KMS-11 (cell line): ENCODE measurements around the gene KIF26A.

Experiments
- H2AFZ ChIP-seq: fragments of 200-600 bp; sonication (generic); 2 replicates; pipeline ENCODE4 v1.6.1; 2016; ENCODE audit warnings: antibody characterized with exemption, mixed run types, low read depth
- H3K27ac ChIP-seq: fragments of 200-600 bp; sonication (generic); 2 replicates; pipeline ENCODE4 v1.6.1; 2016; ENCODE audit warnings: mild to moderate bottlenecking, mixed run types
- H3K27me3 ChIP-seq: fragments of 200-600 bp; sonication (generic); 2 replicates; pipeline ENCODE4 v1.6.1; 2017; ENCODE audit warnings: mild to moderate bottlenecking, low read depth, mixed run types, moderate library complexity; ENCODE audit not compliant: insufficient read depth
- H3K36me3 ChIP-seq: fragments of 200-600 bp; sonication (generic); 2 replicates; pipeline ENCODE4 v1.6.1; 2017; ENCODE audit warnings: mild to moderate bottlenecking, mixed run types; ENCODE audit not compliant: insufficient read depth
- H3K4me1 ChIP-seq: fragments of 200-600 bp; sonication (generic); 2 replicates; pipeline ENCODE4 v1.6.1; 2016; ENCODE audit warnings: mild to moderate bottlenecking, low read depth, mixed run types; ENCODE audit not compliant: poor library complexity, severe bottlenecking
- H3K4me2 ChIP-seq: fragments of 200-600 bp; sonication (generic); 2 replicates; pipeline ENCODE4 v1.7.0; 2016; ENCODE audit warnings: mild to moderate bottlenecking, mixed run types
- H3K4me3 ChIP-seq: fragments of 200-600 bp; sonication (generic); IDR thresholded peaks from 2 replicates; pipeline ENCODE4 v1.6.1; 2017; ENCODE audit warnings: low read depth, low read length, mixed read lengths; ENCODE audit not compliant: insufficient read depth
- H3K79me2 ChIP-seq: fragments of 200-600 bp; sonication (generic); 2 replicates; pipeline ENCODE4 v1.6.1; 2016; ENCODE audit warnings: low read depth, mixed run types; ENCODE audit not compliant: insufficient read depth
- H3K9ac ChIP-seq: fragments of 200-600 bp; sonication (generic); 2 replicates; pipeline ENCODE4 v1.6.1; 2016; ENCODE audit warnings: mild to moderate bottlenecking, mixed run types
- H4K20me1 ChIP-seq: fragments of 200-600 bp; sonication (generic); 2 replicates; pipeline ENCODE4 v1.6.1; 2016; ENCODE audit warnings: mild to moderate bottlenecking, mixed run types; ENCODE audit not compliant: insufficient read depth
- CTCF ChIP-seq: fragments of 200-600 bp; sonication (generic); conservative IDR thresholded peaks from 2 replicates; pipeline ENCODE4 v1.6.1; 2017; ENCODE audit warnings: low read depth, mild to moderate bottlenecking, antibody characterized with exemption, low read length, moderate library complexity, mixed read lengths

Gene KIF26A

GRCh38 chr14:104210817-104211195 is 72.4 kb downstream of the KIF26A start:
- no peak overlapping the region for H3K4me2 ChIP-seq

GRCh38 chr14:104211215-104211614 is 72.8 kb downstream of the KIF26A start:
- Histone ChIP-seq H3K4me3 (no peak overlapping the region), H3K4me1 (no peaks in the 10 kb centered on the region), H3K36me3 (no peaks in the 10 kb centered on the region), H4K20me1 (no peaks in the 10 kb centered on the region), H2AFZ (no peak overlapping the region), H3K4me2 (no peak overlapping the region), H3K9ac (no peak overlapping the region), H3K27me3 (peaks cover 6% of the 10 kb centered on the region; the same call in 1 of the 2 replicates), H3K79me2 (no peaks in the 10 kb centered on the region), H3K27ac (no peak overlapping the region)
- no peak for TF ChIP-seq CTCF

More at GRCh38 chr14:104210817-104211195, 72.4 kb downstream of the KIF26A start:
- no peaks in the 10 kb centered on the region for H3K4me1 ChIP-seq
- H3K27me3 ChIP-seq: peaks cover 7% of the 10 kb centered on the region; the same call in 1 of the 2 replicates
- H3K9ac ChIP-seq: no peak overlapping the region
- H3K4me3 ChIP-seq: no peak overlapping the region
- no peaks in the 10 kb centered on the region for H4K20me1 ChIP-seq
- H3K27ac ChIP-seq: no peak overlapping the region
- no peaks in the 10 kb centered on the region for H3K36me3 ChIP-seq
- TF ChIP-seq CTCF: no peak
- H3K79me2 ChIP-seq: no peaks in the 10 kb centered on the region
- H2AFZ ChIP-seq: no peak overlapping the region

- no peak for TF ChIP-seq CTCF
- Histone ChIP-seq H2AFZ (no peak overlapping the region), H3K9ac (no peak overlapping the region), H3K36me3 (no peaks in the 10 kb centered on the region), H3K27me3 (peaks cover 4% of the 10 kb centered on the region; the same call in 1 of the 2 replicates), H3K79me2 (no peaks in the 10 kb centered on the region), H3K27ac (no peak overlapping the region), H3K4me1 (no peaks in the 10 kb centered on the region), H4K20me1 (no peaks in the 10 kb centered on the region), H3K4me3 (no peak overlapping the region), H3K4me2 (no peak overlapping the region)
Measured at GRCh38 chr14:104211741-104212140, 73.4 kb downstream of the KIF26A start.

GRCh38 chr14:104212206-104213095 is 74.1 kb downstream of the KIF26A start:
- no peak for TF ChIP-seq CTCF
- H3K27ac ChIP-seq: no peak overlapping the region
- H3K4me1 ChIP-seq: no peaks in the 10 kb centered on the region
- peaks cover 4% of the 10 kb centered on the region; the same call in 1 of the 2 replicates for H3K27me3 ChIP-seq
- H3K36me3 ChIP-seq: no peaks in the 10 kb centered on the region
- H3K79me2 ChIP-seq: no peaks in the 10 kb centered on the region
- no peak overlapping the region for H3K4me2 ChIP-seq
- no peak overlapping the region for H3K9ac ChIP-seq
- no peak overlapping the region for H2AFZ ChIP-seq
- no peak overlapping the region for H3K4me3 ChIP-seq
- no peaks in the 10 kb centered on the region for H4K20me1 ChIP-seq
